Measurements from ENCODE around the gene OXSR1. TPM values are rescaled to one million over a fixed set of nuclear protein-coding genes. Genes with fewer than 3 reads are reported as not detected.
A peak's percentile ranks its signal among the peaks of the same experiment; 100 is the strongest.

The OXSR1 gene
- total RNA-seq, 5 donors from 2014 or later (not counting 1 experiment from before 2014, with no cell fraction given) = 30.7 to 40.4 (median 37.4) TPM

DNA sequence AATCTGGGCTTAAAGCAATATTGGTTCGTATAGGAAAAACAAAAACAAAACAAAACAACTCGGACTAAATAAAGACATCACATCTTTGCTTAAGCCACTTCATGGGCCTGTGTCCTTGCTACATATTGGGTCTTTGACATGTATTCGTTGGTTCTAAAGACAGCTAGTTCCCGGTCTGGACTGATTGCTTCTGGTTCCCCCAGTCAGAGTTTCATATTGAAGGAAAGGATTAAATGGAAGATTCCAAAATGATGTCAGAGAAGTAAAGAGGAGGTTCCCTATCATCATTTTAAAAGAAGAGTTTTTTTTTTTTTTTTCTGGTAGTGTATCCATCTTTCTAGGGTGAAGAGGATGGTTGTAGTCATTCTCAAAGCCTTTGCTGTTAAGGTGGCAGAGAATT is 2.3 kb downstream of the OXSR1 start:
- no peaks in the 10 kb centered on the region for H3K9me3 Mint-ChIP-seq
- POLR2A ChIA-PET = no interaction called here
- Histone ChIP-seq H3K27ac (ENCODE audit: low read length) (no peak overlapping the region), H3K9me3 (no peaks in the 10 kb centered on the region), H3K4me1 (ENCODE audit: control insufficient read depth in 1 of 2, extremely low read depth in 1 of 2, insufficient read depth in 2 of 2, low read length in 2 of 2) (peaks cover 15 to 25% of the 10 kb centered on the region in 2 experiments), H3K27me3 (replicated peaks in 1 of 2; ENCODE audit: control insufficient read depth in 2 of 2, extremely low read depth in 1 of 2, insufficient read depth in 2 of 2, low read length in 1 of 2) (no peaks in the 10 kb centered on the region), H3K4me3 (ENCODE audit: control insufficient read depth in 1 of 2, extremely low read depth in 1 of 2, low read length in 1 of 2) (no peak overlapping the region), H3K36me3 (ENCODE audit: control insufficient read depth in 2 of 2, extremely low read depth in 1 of 2, insufficient read depth in 1 of 2, low read length in 1 of 2) (no peaks in the 10 kb centered on the region)
- DNase-seq (no peak), ATAC-seq (replicated peaks in 1 of 4) (no peak)
- H3K27ac Mint-ChIP-seq = peak overlapping the region; percentile 26 to 51
- H3K4me1 Mint-ChIP-seq = peaks cover 66 to 76% (median 74%) of the 10 kb centered on the region in 3 donors
- peak overlapping the region; percentile 85 to 93 (median 92) for H3K4me3 Mint-ChIP-seq
- WGBS (ENCODE audit: insufficient coverage) = 90% methylated on average over 2 of the region's 4 CpGs
- H3K36me3 Mint-ChIP-seq = peaks cover 3% of the 10 kb centered on the region
- CTCF ChIA-PET = interaction anchor here in 1 of 2 donors (1.5 kb wide), 1 partner anchor 28 kb away, joined by 7 read pairs; no protein-coding TSS in a partner anchor
- no peaks in the 10 kb centered on the region for H3K27me3 Mint-ChIP-seq

DNA sequence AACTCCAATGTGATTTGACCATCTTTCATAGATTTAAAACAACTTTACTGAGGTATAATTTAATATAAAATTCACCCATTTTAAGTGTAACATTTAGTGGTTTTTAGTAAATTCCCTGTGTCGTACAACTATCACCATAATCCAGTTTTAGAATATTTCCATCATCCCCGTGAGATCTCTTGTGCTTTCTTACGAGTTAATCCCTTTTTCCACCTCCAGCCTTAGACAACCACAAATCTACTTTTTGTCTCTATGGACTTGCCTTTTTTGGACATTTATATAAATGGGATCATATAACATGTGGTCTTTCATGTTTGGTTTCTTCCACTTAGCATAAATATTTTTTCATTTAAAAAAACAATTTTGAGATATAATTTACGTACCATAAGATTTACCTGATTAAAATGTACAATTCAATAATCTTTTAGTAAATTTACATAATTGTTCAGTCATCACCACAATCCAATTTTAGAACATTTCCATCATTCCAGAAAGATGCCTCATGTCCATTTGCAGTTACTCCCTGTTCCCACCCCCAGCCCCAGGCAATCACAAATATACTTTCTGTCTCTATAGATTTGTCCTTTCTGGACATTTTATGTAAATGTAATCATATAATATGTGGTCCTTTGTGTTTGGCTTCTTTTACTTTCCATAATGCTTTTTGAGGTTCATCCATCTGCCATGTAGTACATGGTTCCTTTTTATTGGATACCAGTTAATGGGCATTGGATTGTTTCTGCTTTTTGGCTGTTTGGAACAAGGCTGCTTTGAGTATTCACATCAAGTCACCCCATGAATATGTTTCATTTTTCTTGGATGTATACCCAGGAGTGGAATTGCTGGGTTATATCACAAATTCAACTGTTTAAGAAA is 3.1 kb downstream of the OXSR1 start:
- no peaks in the 10 kb centered on the region for H3K27me3 Mint-ChIP-seq
- ATAC-seq (replicated peaks in 1 of 4) = no peak
- Histone ChIP-seq H3K27me3 (replicated peaks in 1 of 2; ENCODE audit: control insufficient read depth in 2 of 2, extremely low read depth in 1 of 2, insufficient read depth in 2 of 2, low read length in 1 of 2) (no peaks in the 10 kb centered on the region), H3K4me3 (ENCODE audit: control insufficient read depth in 1 of 2, extremely low read depth in 1 of 2, low read length in 1 of 2) (no peak overlapping the region), H3K27ac (ENCODE audit: low read length) (no peak overlapping the region), H3K4me1 (ENCODE audit: control insufficient read depth in 1 of 2, extremely low read depth in 1 of 2, insufficient read depth in 2 of 2, low read length in 2 of 2) (peaks cover 22 to 27% of the 10 kb centered on the region in 2 experiments), H3K9me3 (no peaks in the 10 kb centered on the region), H3K36me3 (ENCODE audit: control insufficient read depth in 2 of 2, extremely low read depth in 1 of 2, insufficient read depth in 1 of 2, low read length in 1 of 2) (no peaks in the 10 kb centered on the region)
- H3K27ac Mint-ChIP-seq = no peak overlapping the region
- POLR2A ChIA-PET = no interaction called here
- no CpG with 5 or more reads among the region's 4 CpGs for WGBS (ENCODE audit: insufficient coverage)
- H3K4me3 Mint-ChIP-seq = peak overlapping the region in 2 of 3 donors; percentile 92 to 93
- H3K4me1 Mint-ChIP-seq = peaks cover 74 to 84% (median 81%) of the 10 kb centered on the region in 3 donors
- no peak for DNase-seq
- peaks cover 3% of the 10 kb centered on the region for H3K36me3 Mint-ChIP-seq
- CTCF ChIA-PET = no interaction called here
- no peaks in the 10 kb centered on the region for H3K9me3 Mint-ChIP-seq

DNA sequence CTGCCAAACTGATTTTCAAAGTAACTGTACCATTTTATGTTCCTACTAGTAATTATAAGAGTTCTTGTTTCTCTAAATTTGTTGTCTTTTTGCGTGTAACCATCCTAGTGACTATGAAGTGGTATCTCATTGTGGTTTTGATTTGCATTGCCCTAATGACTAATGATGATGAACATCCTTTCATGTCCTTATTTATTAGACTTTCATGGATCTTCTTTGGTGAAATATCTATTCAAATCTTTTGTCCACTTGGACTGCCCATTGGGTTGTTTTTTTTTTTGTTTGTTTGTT is 3.6 kb downstream of the OXSR1 start:
- no peaks in the 10 kb centered on the region for H3K9me3 Mint-ChIP-seq
- no peak overlapping the region for H3K4me3 ChIP-seq (ENCODE audit: control insufficient read depth in 1 of 2, extremely low read depth in 1 of 2, low read length in 1 of 2)
- H3K36me3 Mint-ChIP-seq = peaks cover 3% of the 10 kb centered on the region
- no peak overlapping the region for H3K27ac ChIP-seq (ENCODE audit: low read length)
- no CpG with 5 or more reads among the region's 1 CpG for WGBS (ENCODE audit: insufficient coverage)
- H3K27ac Mint-ChIP-seq = peak overlapping the region in 1 of 2 donors; percentile 36
- no peaks in the 10 kb centered on the region for H3K9me3 ChIP-seq
- H3K36me3 ChIP-seq (ENCODE audit: control insufficient read depth in 2 of 2, extremely low read depth in 1 of 2, insufficient read depth in 1 of 2, low read length in 1 of 2) = no peaks in the 10 kb centered on the region
- DNase-seq = no peak
- CTCF ChIA-PET = interaction anchor here in 1 of 2 donors (0.7 kb wide), 1 partner anchor 25 kb away, joined by 9 read pairs; no protein-coding TSS in a partner anchor
- no peak for ATAC-seq (replicated peaks in 1 of 4)
- peaks cover 24 to 31% of the 10 kb centered on the region in 2 experiments for H3K4me1 ChIP-seq (ENCODE audit: control insufficient read depth in 1 of 2, extremely low read depth in 1 of 2, insufficient read depth in 2 of 2, low read length in 2 of 2)
- POLR2A ChIA-PET = no interaction called here
- H3K27me3 Mint-ChIP-seq = no peaks in the 10 kb centered on the region
- peak overlapping the region in 1 of 3 donors; percentile 9 for H3K4me3 Mint-ChIP-seq
- peaks cover 80 to 89% (median 87%) of the 10 kb centered on the region in 3 donors for H3K4me1 Mint-ChIP-seq
- no peaks in the 10 kb centered on the region for H3K27me3 ChIP-seq (replicated peaks in 1 of 2; ENCODE audit: control insufficient read depth in 2 of 2, extremely low read depth in 1 of 2, insufficient read depth in 2 of 2, low read length in 1 of 2)

DNA sequence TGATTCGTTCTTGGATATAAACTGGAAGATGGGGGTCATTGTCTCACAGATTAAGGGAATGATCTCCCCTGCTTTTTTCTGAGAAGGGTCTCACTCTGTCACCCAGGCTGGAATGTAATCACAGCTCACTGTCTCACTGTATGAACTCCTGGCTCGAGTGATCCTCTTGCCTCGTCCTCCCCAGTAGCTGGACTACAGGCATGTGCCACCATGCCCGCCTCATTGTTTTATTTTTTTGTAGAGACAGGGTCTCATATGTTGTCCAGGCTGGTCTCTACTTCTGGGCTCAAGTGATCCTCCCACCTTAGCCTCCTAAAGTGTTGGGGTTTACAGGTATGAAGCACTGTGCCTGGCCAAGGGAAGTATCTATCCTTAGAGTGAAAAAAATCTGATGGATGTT is 5.4 kb downstream of the OXSR1 start:
- no peaks in the 10 kb centered on the region for H3K9me3 Mint-ChIP-seq
- WGBS (ENCODE audit: insufficient coverage) = 100% methylated on average over 2 of the region's 4 CpGs
- POLR2A ChIA-PET = no interaction called here
- no peak for ATAC-seq (replicated peaks in 1 of 4)
- H3K4me1 Mint-ChIP-seq = peaks cover 87 to 89% (median 87%) of the 10 kb centered on the region in 3 donors
- no peak overlapping the region for H3K27ac Mint-ChIP-seq
- peaks cover 22 to 28% of the 10 kb centered on the region in 2 experiments for H3K4me1 ChIP-seq (ENCODE audit: control insufficient read depth in 1 of 2, extremely low read depth in 1 of 2, insufficient read depth in 2 of 2, low read length in 2 of 2)
- H3K9me3 ChIP-seq = no peaks in the 10 kb centered on the region
- no peak overlapping the region for H3K27ac ChIP-seq (ENCODE audit: low read length)
- no peak overlapping the region for H3K4me3 ChIP-seq (ENCODE audit: control insufficient read depth in 1 of 2, extremely low read depth in 1 of 2, low read length in 1 of 2)
- no peak overlapping the region for H3K4me3 Mint-ChIP-seq
- no peaks in the 10 kb centered on the region for H3K36me3 ChIP-seq (ENCODE audit: control insufficient read depth in 2 of 2, extremely low read depth in 1 of 2, insufficient read depth in 1 of 2, low read length in 1 of 2)
- H3K27me3 Mint-ChIP-seq = no peaks in the 10 kb centered on the region
- no peak for DNase-seq
- no peaks in the 10 kb centered on the region for H3K27me3 ChIP-seq (replicated peaks in 1 of 2; ENCODE audit: control insufficient read depth in 2 of 2, extremely low read depth in 1 of 2, insufficient read depth in 2 of 2, low read length in 1 of 2)
- H3K36me3 Mint-ChIP-seq = peaks cover 3% of the 10 kb centered on the region
- CTCF ChIA-PET = no interaction called here

DNA sequence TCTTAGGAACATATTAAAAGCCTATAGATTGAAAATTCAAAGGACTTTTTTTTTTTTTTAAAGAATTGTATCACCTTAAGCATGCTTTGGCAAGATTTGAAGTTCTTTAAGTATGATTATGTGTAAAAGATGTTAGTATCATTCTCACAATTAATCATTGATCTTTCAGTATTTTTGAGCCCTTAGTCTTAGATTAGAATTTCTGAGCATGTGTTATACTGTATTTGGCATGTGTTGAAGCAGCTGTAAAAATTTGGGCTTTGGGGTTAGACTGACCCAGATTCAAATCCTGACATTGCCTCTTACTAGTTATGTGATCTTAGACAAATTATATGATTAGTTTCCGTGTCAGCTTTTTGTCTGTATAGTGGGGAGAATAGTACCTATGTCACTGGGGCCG is 6.3 kb downstream of the OXSR1 start:
- no peak for ATAC-seq (replicated peaks in 1 of 4)
- H3K27ac Mint-ChIP-seq = no peak overlapping the region
- peaks cover 80 to 83% (median 83%) of the 10 kb centered on the region in 3 donors for H3K4me1 Mint-ChIP-seq
- CTCF ChIA-PET = interaction anchor here in 1 of 2 donors (0.7 kb wide), 1 partner anchor 19 kb away, joined by 3 read pairs; no protein-coding TSS in a partner anchor
- Histone ChIP-seq H3K4me3 (ENCODE audit: control insufficient read depth in 1 of 2, extremely low read depth in 1 of 2, low read length in 1 of 2) (no peak overlapping the region), H3K36me3 (ENCODE audit: control insufficient read depth in 2 of 2, extremely low read depth in 1 of 2, insufficient read depth in 1 of 2, low read length in 1 of 2) (no peaks in the 10 kb centered on the region), H3K4me1 (ENCODE audit: control insufficient read depth in 1 of 2, extremely low read depth in 1 of 2, insufficient read depth in 2 of 2, low read length in 2 of 2) (peaks cover 18 to 19% of the 10 kb centered on the region in 2 experiments), H3K27ac (ENCODE audit: low read length) (no peak overlapping the region), H3K9me3 (no peaks in the 10 kb centered on the region), H3K27me3 (replicated peaks in 1 of 2; ENCODE audit: control insufficient read depth in 2 of 2, extremely low read depth in 1 of 2, insufficient read depth in 2 of 2, low read length in 1 of 2) (no peaks in the 10 kb centered on the region)
- no peak for DNase-seq
- peaks cover 3% of the 10 kb centered on the region for H3K36me3 Mint-ChIP-seq
- no peaks in the 10 kb centered on the region for H3K27me3 Mint-ChIP-seq
- no CpG with 5 or more reads among the region's 2 CpGs for WGBS (ENCODE audit: insufficient coverage)
- no peak overlapping the region for H3K4me3 Mint-ChIP-seq
- no peaks in the 10 kb centered on the region for H3K9me3 Mint-ChIP-seq
- POLR2A ChIA-PET = interaction anchor here in 1 of 2 donors (0.5 kb wide), 1 partner anchor 903 kb away, joined by 3 read pairs; no protein-coding TSS in a partner anchor

DNA sequence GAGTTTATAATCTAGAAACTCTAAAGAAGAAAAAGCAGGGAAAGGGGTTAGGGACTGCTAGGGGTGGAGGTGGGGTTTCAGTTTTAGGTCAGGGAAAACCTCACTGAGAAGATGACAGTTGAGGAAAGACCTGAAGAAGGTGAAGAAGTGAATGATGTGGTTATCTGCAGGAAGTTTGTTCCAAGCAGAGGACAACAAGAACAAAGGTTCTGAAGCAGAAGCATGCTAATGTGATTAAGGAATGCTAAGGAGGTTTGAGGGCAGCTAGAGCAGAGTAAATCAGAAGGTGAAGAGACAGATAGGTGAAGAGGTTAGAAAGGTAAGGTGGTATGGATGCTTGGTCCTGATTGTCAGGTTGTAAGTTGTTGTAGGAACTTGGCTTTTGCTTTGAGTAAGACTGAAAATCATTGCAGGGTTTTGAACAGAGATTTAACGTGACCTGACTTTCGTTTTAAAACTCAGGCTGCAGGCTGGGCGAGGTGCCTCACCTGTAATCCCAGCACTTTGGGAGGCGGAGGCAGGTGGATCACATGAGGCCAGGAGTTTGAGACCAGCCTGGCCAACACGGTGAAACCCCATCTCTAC is 8.6 kb downstream of the OXSR1 start:
- DNase-seq (no peak), ATAC-seq (replicated peaks in 1 of 4) (peak in 3 of 4 experiments; percentile 30 to 58 (median 55))

More for the DNA sequence above, 8.6 kb downstream of the OXSR1 start:
- Histone ChIP-seq H3K27ac (ENCODE audit: low read length) (no peak overlapping the region), H3K9me3 (no peaks in the 10 kb centered on the region), H3K36me3 (ENCODE audit: control insufficient read depth in 2 of 2, extremely low read depth in 1 of 2, insufficient read depth in 1 of 2, low read length in 1 of 2) (peaks cover 0 to 2% of the 10 kb centered on the region in 2 donors), H3K27me3 (replicated peaks in 1 of 2; ENCODE audit: control insufficient read depth in 2 of 2, extremely low read depth in 1 of 2, insufficient read depth in 2 of 2, low read length in 1 of 2) (no peaks in the 10 kb centered on the region), H3K4me1 (ENCODE audit: control insufficient read depth in 1 of 2, extremely low read depth in 1 of 2, insufficient read depth in 2 of 2, low read length in 2 of 2) (peaks cover 9 to 14% of the 10 kb centered on the region in 2 experiments), H3K4me3 (ENCODE audit: control insufficient read depth in 1 of 2, extremely low read depth in 1 of 2, low read length in 1 of 2) (no peak overlapping the region)
- CTCF ChIA-PET = no interaction called here
- Mint-ChIP-seq H3K4me3 (peak overlapping the region; percentile 17 to 62 (median 31)), H3K27me3 (no peaks in the 10 kb centered on the region), H3K27ac (peak overlapping the region; percentile 40 to 60), H3K4me1 (peaks cover 66 to 74% (median 68%) of the 10 kb centered on the region in 3 donors), H3K36me3 (peaks cover 6% of the 10 kb centered on the region), H3K9me3 (no peaks in the 10 kb centered on the region)
- WGBS (ENCODE audit: insufficient coverage) = 39% methylated on average over 3 of the region's 5 CpGs
- POLR2A ChIA-PET = interaction anchor here in 1 of 2 donors (1.5 kb wide), 1 partner anchor 9 kb away, joined by 3 read pairs; the partner anchor contains the start of gene OXSR1
